GM12878 (cell line): Measurements from ENCODE around the gene ZNF526. TPM values are rescaled to one million over a fixed set of nuclear protein-coding genes. Genes with fewer than 3 reads are reported as not detected.

Source experiments
- ATF3 ChIP-seq: IDR thresholded peaks from 2 replicates; pipeline ENCODE4 v1.6.1; 2011; ENCODE audit warnings: low read depth, mild to moderate bottlenecking, low read length, moderate library complexity, borderline replicate concordance; ENCODE audit errors: extremely low read depth
- BRCA1 ChIP-seq: IDR thresholded peaks from 2 replicates; pipeline ENCODE4 v1.6.1; 2011; ENCODE audit warnings: low read depth, low read length, improper control_type of control experiment
- CEBPB ChIP-seq, 2 experiments: fragments of 150-350 bp in 1 of 2; IDR thresholded peaks; 2 replicates each; pipeline ENCODE4 v1.6.1; 2012 to 2014; ENCODE audit warnings: low read depth in 2 of 2, low read length in 2 of 2, borderline replicate concordance in 1 of 2, inconsistent platforms in 1 of 2
- CEBPZ ChIP-seq: fragments of 150-350 bp; IDR thresholded peaks from 2 replicates; pipeline ENCODE4 v1.6.1; 2016; ENCODE audit warnings: low read depth, low read length
- CHD2 ChIP-seq: IDR thresholded peaks from 2 replicates; pipeline ENCODE4 v1.6.1; 2011; ENCODE audit warnings: low read depth, low read length, improper control_type of control experiment, borderline replicate concordance
- E2F8 ChIP-seq: fragments of 450-650 bp; IDR thresholded peaks from 2 replicates; pipeline ENCODE4 v1.6.1; 2018; ENCODE audit warnings: mild to moderate bottlenecking, low read depth, moderate library complexity; ENCODE audit not compliant: partially characterized antibody
- EED ChIP-seq: sonication (generic); IDR thresholded peaks from 2 replicates; pipeline ENCODE4 v1.6.1; 2016; ENCODE audit warnings: antibody characterized with exemption, low read depth
- HDAC6 ChIP-seq: fragments of 200-600 bp; sonication (generic); IDR thresholded peaks from one replicate; pipeline ENCODE4 v1.8.0; 2017; ENCODE audit warnings: antibody characterized with exemption; ENCODE audit not compliant: unreplicated experiment
- KLF5 ChIP-seq: fragments of 450-650 bp; IDR thresholded peaks from 2 replicates; pipeline ENCODE4 v1.6.1; 2014; ENCODE audit warnings: mild to moderate bottlenecking; ENCODE audit not compliant: partially characterized antibody
- RB1 ChIP-seq: fragments of 450-650 bp; formaldehyde crosslinking; IDR thresholded peaks from 2 replicates; pipeline ENCODE4 v1.6.1; 2017; ENCODE audit warnings: mild to moderate bottlenecking, borderline replicate concordance
- RBBP5 ChIP-seq: fragments of 200-600 bp; sonication (generic); conservative IDR thresholded peaks from 2 replicates; pipeline ENCODE4 v1.6.1; 2016
- TCF7 ChIP-seq: IDR thresholded peaks from 2 replicates; pipeline ENCODE4 v1.6.1; 2014; ENCODE audit warnings: antibody characterized with exemption, borderline replicate concordance
- WRNIP1 ChIP-seq: IDR thresholded peaks from 2 replicates; pipeline ENCODE4 v1.6.1; 2011; ENCODE audit warnings: low read depth, low read length, improper control_type of control experiment, borderline replicate concordance
- ZBED1 ChIP-seq: IDR thresholded peaks from 2 replicates; pipeline ENCODE4 v1.6.1; 2016; ENCODE audit warnings: borderline replicate concordance
- ZNF207 ChIP-seq: fragments of 450-650 bp; IDR thresholded peaks from 2 replicates; pipeline ENCODE4 v1.6.1; 2014; ENCODE audit warnings: antibody characterized with exemption, mild to moderate bottlenecking, borderline replicate concordance
- polyA plus RNA-seq, 11 experiments: library from polyadenylated mRNA; depleted of rRNA in 4 of 11; unstranded in 6 of 11; stranded (reverse) in 5 of 11; fragments of >200 nt; fragmentation: Nextera tagmentation in 4 of 11; fragmentation: Illumina TruSeq in 1 of 11; extraction: Ambion mirVana in 4 of 11; extraction: Trizol in 1 of 11; gene quantifications; 1 replicate in 1 of 11; 2 replicates in 10 of 11; pipeline versions ENCODE4 v1.2.1 to v1.2.3, GENCODE V29; 2011 to 2016; ENCODE audit warnings: inconsistent platforms in 2 of 11, missing spikeins in 2 of 11, low read depth in 1 of 11
- total RNA-seq, 4 experiments: library from RNA; depleted of rRNA in 3 of 4; stranded (reverse); fragments of >200 nt in 3 of 4; fragmentation: Illumina TruSeq in 1 of 4; extraction: Trizol in 1 of 4; gene quantifications; 2 replicates each; pipeline versions ENCODE4 v1.2.1 to v1.2.3, GENCODE V29; 2013 to 2021
- TF ChIP-seq, protein P1 (sequence below): IDR thresholded peaks from 2 replicates; pipeline ENCODE4 v1.6.1; 2011; ENCODE audit warnings: mild to moderate bottlenecking, low read depth, low read length, moderate library complexity; ENCODE audit not compliant: insufficient replicate concordance
- TF ChIP-seq, protein P2 (sequence below): fragments of 450-650 bp; IDR thresholded peaks from 2 replicates; pipeline ENCODE4 v1.6.1; 2017; ENCODE audit warnings: mild to moderate bottlenecking, moderate library complexity

The ZNF526 gene
- total and polyA plus RNA-seq, 10 of the 15 experiments (the other 5 are each of a cell fraction or from before 2014, with no cell fraction given) = 1.8 to 18.3 (median 5.5) TPM

DNA sequence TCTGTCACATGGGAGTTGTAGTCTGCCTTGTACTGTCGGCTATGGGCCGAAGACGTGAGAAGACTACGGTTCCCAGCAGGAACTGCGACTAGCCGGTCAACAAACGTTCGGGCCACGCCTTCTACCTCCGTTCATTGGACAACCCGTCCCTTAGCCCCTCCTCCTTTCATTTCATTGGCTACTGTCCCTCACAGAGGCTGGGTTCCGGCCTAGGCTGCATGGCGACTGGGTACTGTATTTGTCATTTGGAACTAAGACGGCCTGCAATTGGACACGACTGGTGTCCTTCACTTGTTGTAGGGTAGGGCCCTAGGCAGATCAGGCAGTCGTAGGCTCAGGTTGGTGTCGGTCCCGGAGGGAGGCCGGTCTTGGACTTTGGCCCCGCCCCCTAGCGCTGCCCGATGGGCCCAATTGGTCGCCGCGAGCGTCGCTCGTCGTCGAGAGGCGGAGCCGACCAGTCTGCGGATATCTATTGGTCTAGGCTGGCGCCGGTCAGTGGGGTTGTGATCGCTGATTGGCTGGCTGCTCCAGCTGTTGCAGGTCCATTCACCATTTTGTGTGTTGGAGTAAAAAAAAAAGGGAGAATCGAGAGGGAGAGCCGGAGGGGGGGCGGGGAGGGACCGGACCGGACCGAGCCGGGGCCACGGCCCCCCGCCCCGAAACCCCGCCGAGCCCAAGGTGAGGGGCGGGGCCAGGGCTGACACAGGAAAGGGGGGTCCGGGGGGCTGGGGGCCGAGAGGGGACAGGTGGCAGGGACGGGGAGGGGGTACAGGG is 48.8 kb downstream of the ZNF526 start, which contains the start of gene CIC (continued):
- TF ChIP-seq E2F8 (no peak), KLF5 (peak; percentile 98), EED (no peak), BRCA1 (peak; percentile 40; the same call in 1 of the 2 replicates), CHD2 (peak; percentile 98), CEBPZ (peak; percentile 99), RB1 (no peak), WRNIP1 (no peak), CEBPB (IDR thresholded peaks at IDR 0.05; ENCODE audit: borderline replicate concordance in 1 of 2, low read depth in 2 of 2, low read length in 2 of 2) (no peak), ZBED1 (no peak), HDAC6 (no peak), ZNF207 (no peak), ATF3 (no peak; the same call in 1 of the 2 replicates), RBBP5 (no peak), TCF7 (no peak)
- TF ChIP-seq, protein P1, sequence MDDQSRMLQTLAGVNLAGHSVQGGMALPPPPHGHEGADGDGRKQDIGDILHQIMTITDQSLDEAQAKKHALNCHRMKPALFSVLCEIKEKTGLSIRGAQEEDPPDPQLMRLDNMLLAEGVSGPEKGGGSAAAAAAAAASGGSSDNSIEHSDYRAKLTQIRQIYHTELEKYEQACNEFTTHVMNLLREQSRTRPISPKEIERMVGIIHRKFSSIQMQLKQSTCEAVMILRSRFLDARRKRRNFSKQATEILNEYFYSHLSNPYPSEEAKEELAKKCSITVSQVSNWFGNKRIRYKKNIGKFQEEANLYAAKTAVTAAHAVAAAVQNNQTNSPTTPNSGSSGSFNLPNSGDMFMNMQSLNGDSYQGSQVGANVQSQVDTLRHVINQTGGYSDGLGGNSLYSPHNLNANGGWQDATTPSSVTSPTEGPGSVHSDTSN = peak; percentile 96
- TF ChIP-seq, protein P2, sequence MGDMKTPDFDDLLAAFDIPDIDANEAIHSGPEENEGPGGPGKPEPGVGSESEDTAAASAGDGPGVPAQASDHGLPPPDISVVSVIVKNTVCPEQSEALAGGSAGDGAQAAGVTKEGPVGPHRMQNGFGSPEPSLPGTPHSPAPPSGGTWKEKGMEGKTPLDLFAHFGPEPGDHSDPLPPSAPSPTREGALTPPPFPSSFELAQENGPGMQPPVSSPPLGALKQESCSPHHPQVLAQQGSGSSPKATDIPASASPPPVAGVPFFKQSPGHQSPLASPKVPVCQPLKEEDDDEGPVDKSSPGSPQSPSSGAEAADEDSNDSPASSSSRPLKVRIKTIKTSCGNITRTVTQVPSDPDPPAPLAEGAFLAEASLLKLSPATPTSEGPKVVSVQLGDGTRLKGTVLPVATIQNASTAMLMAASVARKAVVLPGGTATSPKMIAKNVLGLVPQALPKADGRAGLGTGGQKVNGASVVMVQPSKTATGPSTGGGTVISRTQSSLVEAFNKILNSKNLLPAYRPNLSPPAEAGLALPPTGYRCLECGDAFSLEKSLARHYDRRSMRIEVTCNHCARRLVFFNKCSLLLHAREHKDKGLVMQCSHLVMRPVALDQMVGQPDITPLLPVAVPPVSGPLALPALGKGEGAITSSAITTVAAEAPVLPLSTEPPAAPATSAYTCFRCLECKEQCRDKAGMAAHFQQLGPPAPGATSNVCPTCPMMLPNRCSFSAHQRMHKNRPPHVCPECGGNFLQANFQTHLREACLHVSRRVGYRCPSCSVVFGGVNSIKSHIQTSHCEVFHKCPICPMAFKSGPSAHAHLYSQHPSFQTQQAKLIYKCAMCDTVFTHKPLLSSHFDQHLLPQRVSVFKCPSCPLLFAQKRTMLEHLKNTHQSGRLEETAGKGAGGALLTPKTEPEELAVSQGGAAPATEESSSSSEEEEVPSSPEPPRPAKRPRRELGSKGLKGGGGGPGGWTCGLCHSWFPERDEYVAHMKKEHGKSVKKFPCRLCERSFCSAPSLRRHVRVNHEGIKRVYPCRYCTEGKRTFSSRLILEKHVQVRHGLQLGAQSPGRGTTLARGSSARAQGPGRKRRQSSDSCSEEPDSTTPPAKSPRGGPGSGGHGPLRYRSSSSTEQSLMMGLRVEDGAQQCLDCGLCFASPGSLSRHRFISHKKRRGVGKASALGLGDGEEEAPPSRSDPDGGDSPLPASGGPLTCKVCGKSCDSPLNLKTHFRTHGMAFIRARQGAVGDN = no peak
